Esophagus squamous epithelium (tissue), 5 donors: ENCODE results near the gene GABBR2. TPM values are rescaled to one million over a fixed set of nuclear protein-coding genes. Genes with fewer than 3 reads are reported as not detected.
"Not testable (repeated sequence)": the region's sequence is repeated elsewhere in the genome, so short reads cannot be mapped to it uniquely, and the experiment has no call there.

ENCODE experiments used
- DNase-seq: peaks from one replicate; lab custom pipeline; 2025; lab: John Stamatoyannopoulos, UW
- H3K27ac ChIP-seq, 4 donors: fragments of 200-600 bp; sonication (generic); one replicate each; pipeline ENCODE4 v1.5.1; 2016 to 2019; ENCODE audit warnings: mild to moderate bottlenecking in 1 of 4
- H3K27me3 ChIP-seq, 4 donors: fragments of 200-600 bp; sonication (generic); 1 replicate in 3 of 4; 2 replicates in 1 of 4; pipeline versions ENCODE4 v1.5.1 to v1.6.0; 2017 to 2021; ENCODE audit warnings: antibody characterized with exemption in 1 of 4
- H3K36me3 ChIP-seq, 3 donors: fragments of 200-600 bp; sonication (generic); one replicate each; pipeline ENCODE4 v1.5.1; 2016 to 2019
- H3K4me1 ChIP-seq, 3 donors: fragments of 200-600 bp; sonication (generic); one replicate each; pipeline ENCODE4 v1.5.1; 2017 to 2019
- H3K4me3 ChIP-seq, 4 donors: fragments of 200-600 bp; sonication (generic); 1 replicate in 3 of 4; 2 replicates in 1 of 4; pipeline ENCODE4 v1.5.1; 2016 to 2019; ENCODE audit warnings: mild to moderate bottlenecking in 2 of 4, moderate library complexity in 1 of 4
- H3K9me3 ChIP-seq, 3 donors: fragments of 200-600 bp; sonication (generic); one replicate each; pipeline ENCODE4 v1.5.1; 2016 to 2019
- CTCF ChIP-seq, 6 experiments: fragments of 450-650 bp in 4 of 6; fragments of 200-600 bp in 2 of 6; sonication (generic) in 2 of 6; IDR thresholded peaks; one replicate each; pipeline ENCODE4 v1.5.1; 2016 to 2019; ENCODE audit warnings: antibody characterized with exemption in 6 of 6, mild to moderate bottlenecking in 4 of 6, moderate library complexity in 4 of 6
- POLR2A ChIP-seq, 4 donors: fragments of 450-650 bp; IDR thresholded peaks; one replicate each; pipeline ENCODE4 v1.6.1; 2017; ENCODE audit warnings: antibody characterized with exemption in 4 of 4, mild to moderate bottlenecking in 4 of 4, moderate library complexity in 3 of 4
- WGBS, 2 donors: methylation state at CpG; one replicate each; pipeline ENCODE4 v1.1.5; 2018; 5-methylcytosine and 5-hydroxymethylcytosine counted together
- intact Hi-C: fragments of 100-400 bp; cut with DNase I; formaldehyde crosslinking; loops from one replicate; pipeline ENCODE4 v1.15.0; 2022
- total RNA-seq, 4 donors: library from RNA; depleted of rRNA; stranded (reverse); fragments of >200 nt; gene quantifications; one replicate each; pipeline ENCODE4 v1.1.0, GENCODE V29; 2016
- donor health status: DM: yes; HTN: yes; CAD: no.

Gene GABBR2
- total RNA-seq, 4 donors from 2014 or later: not detected

- H3K4me1 ChIP-seq: no peaks in the 10 kb centered on the region
- no peaks in the 10 kb centered on the region for H3K36me3 ChIP-seq
- no peak for DNase-seq
- intact Hi-C loops: loop anchor here (10.0 kb wide), 1 partner anchor 58 kb away; no protein-coding TSS in a partner anchor
- H3K4me3 ChIP-seq: no peak overlapping the region
- no peak for TF ChIP-seq CTCF (IDR thresholded peaks at IDR 0.05)
- TF ChIP-seq POLR2A (IDR thresholded peaks at IDR 0.05): no peak
- H3K27me3 ChIP-seq: peaks cover 0 to 51% (median 0%) of the 10 kb centered on the region in 4 donors
- no peaks in the 10 kb centered on the region for H3K9me3 ChIP-seq
- WGBS, 2 donors: 66% methylated on average over 10 of the region's 10 CpGs
- no peak overlapping the region for H3K27ac ChIP-seq
Measured at GRCh38 chr9:98276907-98277469, 431.7 kb downstream of the GABBR2 start.

- WGBS, 2 donors: 89 to 95% methylated on average over 2 of the region's 2 CpGs
- TF ChIP-seq POLR2A (IDR thresholded peaks at IDR 0.05) (no peak), CTCF (IDR thresholded peaks at IDR 0.05) (no peak)
Measured at GRCh38 chr9:98275159-98275558, 433.6 kb downstream of the GABBR2 start.

GRCh38 chr9:98272083-98272482, 436.7 kb downstream of the GABBR2 start:
- H3K9me3 ChIP-seq: no peaks in the 10 kb centered on the region
- H3K36me3 ChIP-seq: no peaks in the 10 kb centered on the region
- WGBS, 2 donors: 88 to 91% methylated on average over 3 of the region's 3 CpGs
- intact Hi-C loops: loop anchor here (10.0 kb wide), 1 partner anchor 63 kb away; no protein-coding TSS in a partner anchor
- no peaks in the 10 kb centered on the region for H3K4me1 ChIP-seq
- no peak overlapping the region for H3K27ac ChIP-seq
- H3K27me3 ChIP-seq: peaks cover 0 to 18% (median 0%) of the 10 kb centered on the region in 4 donors
- TF ChIP-seq CTCF (IDR thresholded peaks at IDR 0.05) (no peak), POLR2A (IDR thresholded peaks at IDR 0.05) (no peak)
- H3K4me3 ChIP-seq: no peak overlapping the region
- DNase-seq: no peak

More at GRCh38 chr9:98275159-98275558, 433.6 kb downstream of the GABBR2 start:
- Histone ChIP-seq H3K27me3 (peaks cover 0 to 42% (median 0%) of the 10 kb centered on the region in 4 donors), H3K36me3 (no peaks in the 10 kb centered on the region), H3K4me1 (no peaks in the 10 kb centered on the region), H3K4me3 (no peak overlapping the region), H3K9me3 (no peaks in the 10 kb centered on the region), H3K27ac (no peak overlapping the region)
- intact Hi-C loops: loop anchor here (10.0 kb wide), 1 partner anchor 60 kb away; no protein-coding TSS in a partner anchor
- DNase-seq: no peak

- H3K27ac ChIP-seq: no peak overlapping the region
- H3K36me3 ChIP-seq: no peaks in the 10 kb centered on the region
- intact Hi-C loops: loop anchor here (10.0 kb wide), 1 partner anchor 63 kb away; no protein-coding TSS in a partner anchor
- no peak overlapping the region for H3K4me3 ChIP-seq
- WGBS, 2 donors: 45 to 62% methylated on average over 2 of the region's 3 CpGs
- TF ChIP-seq POLR2A (IDR thresholded peaks at IDR 0.05): no peak
- no peak for TF ChIP-seq CTCF (IDR thresholded peaks at IDR 0.05)
- peaks cover 0 to 12% (median 0%) of the 10 kb centered on the region in 4 donors for H3K27me3 ChIP-seq
- H3K4me1 ChIP-seq: no peaks in the 10 kb centered on the region
- H3K9me3 ChIP-seq: no peaks in the 10 kb centered on the region
- no peak for DNase-seq
Measured at GRCh38 chr9:98271479-98271878, 437.3 kb downstream of the GABBR2 start.

- not testable (repeated sequence) for DNase-seq
- 55 to 62% methylated on average over 3 to 8 of the region's 11 CpGs for WGBS, 2 donors
Measured at GRCh38 chr9:98270284-98270683, 438.5 kb downstream of the GABBR2 start.

GRCh38 chr9:98269652-98270051, 439.1 kb downstream of the GABBR2 start:
- H3K9me3 ChIP-seq, H3K27me3 ChIP-seq, H3K4me1 ChIP-seq, H3K4me3 ChIP-seq, DNase-seq, H3K27ac ChIP-seq, H3K36me3 ChIP-seq: not testable (repeated sequence)
- intact Hi-C loops: loop anchor here (10.0 kb wide), 1 partner anchor 65 kb away; no protein-coding TSS in a partner anchor
- 55 to 71% methylated on average over 10 of the region's 10 CpGs for WGBS, 2 donors

More at GRCh38 chr9:98270284-98270683, 438.5 kb downstream of the GABBR2 start:
- not testable (repeated sequence) for H3K9me3 ChIP-seq, H3K27ac ChIP-seq, H3K4me1 ChIP-seq, H3K27me3 ChIP-seq, H3K4me3 ChIP-seq, H3K36me3 ChIP-seq
- intact Hi-C loops: loop anchor here (10.0 kb wide), 1 partner anchor 65 kb away; no protein-coding TSS in a partner anchor

- WGBS, 2 donors: 85 to 87% methylated on average over 8 of the region's 8 CpGs
- H3K27me3 ChIP-seq, H3K9me3 ChIP-seq, H3K36me3 ChIP-seq, H3K27ac ChIP-seq, DNase-seq, intact Hi-C loops, H3K4me1 ChIP-seq, H3K4me3 ChIP-seq: not testable (repeated sequence)
Measured at GRCh38 chr9:98267556-98267955, 441.2 kb downstream of the GABBR2 start.
